CD14-positive monocyte (primary cell): ENCODE measurements around the gene GABRG3. TPM values are rescaled to one million over a fixed set of nuclear protein-coding genes. Genes with fewer than 3 reads are reported as not detected.

Experiments used
- DNase-seq, 3 donors: peaks; one replicate each; pipeline ENCODE4 v3.0.0-alpha.2; 2011 to 2022
- H2AFZ ChIP-seq: 2 replicates; pipeline ENCODE4 v1.6.0; 2012; ENCODE audit warnings: mild to moderate bottlenecking, low read depth, low read length, inconsistent platforms; ENCODE audit not compliant: insufficient read depth, poor library complexity, severe bottlenecking
- H3K27ac ChIP-seq, 2 donors: 1 replicate in 1 of 2; 2 replicates in 1 of 2; pipeline ENCODE4 v1.5.1; 2012 to 2013; ENCODE audit warnings: low read length in 2 of 2, control low read depth in 1 of 2, inconsistent platforms in 1 of 2, low read depth in 1 of 2, mild to moderate bottlenecking in 1 of 2
- H3K27me3 ChIP-seq, 2 donors: one replicate each; pipeline versions ENCODE4 v1.6.0 to v1.6.1; 2011 to 2013; ENCODE audit warnings: low read length in 2 of 2; ENCODE audit not compliant: control insufficient read depth in 2 of 2, insufficient read depth in 2 of 2
- H3K36me3 ChIP-seq, 2 donors: replicated peaks in 1 of 2; 1 replicate in 1 of 2; 2 replicates in 1 of 2; pipeline versions ENCODE4 v1.5.1 to v1.6.1; 2012 to 2013; ENCODE audit warnings: low read length in 2 of 2, control low read depth in 1 of 2, inconsistent platforms in 1 of 2, mild to moderate bottlenecking in 1 of 2; ENCODE audit not compliant: insufficient read depth in 2 of 2, control insufficient read depth in 1 of 2
- H3K4me1 ChIP-seq, 2 donors: 1 replicate in 1 of 2; 2 replicates in 1 of 2; pipeline versions ENCODE4 v1.5.1 to v1.6.1; 2012 to 2013; ENCODE audit warnings: low read length in 2 of 2, control low read depth in 1 of 2, inconsistent platforms in 1 of 2, mild to moderate bottlenecking in 1 of 2, moderate library complexity in 1 of 2; ENCODE audit not compliant: insufficient read depth in 2 of 2, control insufficient read depth in 1 of 2
- H3K4me2 ChIP-seq: replicated peaks from 2 replicates; pipeline ENCODE3; 2012; ENCODE audit warnings: low read length, moderate library complexity, mild to moderate bottlenecking; ENCODE audit not compliant: poor library complexity, severe bottlenecking; ENCODE audit errors: extremely low read depth
- H3K4me3 ChIP-seq, 3 experiments: fragments of 200-600 bp in 1 of 3; sonication (generic) in 1 of 3; replicated peaks in 1 of 3; 1 replicate in 2 of 3; 2 replicates in 1 of 3; pipeline ENCODE4 v1.5.1; 2011 to 2013; ENCODE audit warnings: low read length in 3 of 3, mild to moderate bottlenecking in 3 of 3, control low read depth in 2 of 3, low read depth in 2 of 3, inconsistent platforms in 1 of 3, moderate library complexity in 1 of 3
- H3K79me2 ChIP-seq: 2 replicates; pipeline ENCODE4 v1.6.0; 2012; ENCODE audit warnings: mild to moderate bottlenecking, control low read depth, inconsistent platforms, low read length, moderate library complexity; ENCODE audit not compliant: insufficient read depth
- H3K9ac ChIP-seq: 2 replicates; pipeline ENCODE4 v1.6.0; 2017; ENCODE audit warnings: low read length, mild to moderate bottlenecking; ENCODE audit not compliant: insufficient read depth, poor library complexity, severe bottlenecking
- H3K9me3 ChIP-seq, 2 donors: replicated peaks in 1 of 2; 1 replicate in 1 of 2; 2 replicates in 1 of 2; pipeline versions ENCODE4 v1.5.1 to v1.6.1; 2012 to 2013; ENCODE audit warnings: low read length in 2 of 2, control low read depth in 1 of 2; ENCODE audit not compliant: control insufficient read depth in 1 of 2, insufficient read depth in 1 of 2
- H4K20me1 ChIP-seq: 2 replicates; pipeline ENCODE4 v1.6.0; 2012; ENCODE audit warnings: mild to moderate bottlenecking, low read length, control low read depth, moderate library complexity; ENCODE audit not compliant: insufficient read depth
- H3K27ac Mint-ChIP-seq, 7 donors: one replicate each; pipeline ENCODE4 v1.8.0; 2020; ENCODE audit warnings: mild to moderate bottlenecking in 7 of 7, mixed read lengths in 7 of 7, moderate library complexity in 6 of 7, inconsistent platforms in 2 of 7
- H3K27me3 Mint-ChIP-seq, 3 donors: one replicate each; pipeline ENCODE4 v1.8.0; 2021 to 2022; ENCODE audit warnings: low read depth in 3 of 3, mild to moderate bottlenecking in 3 of 3, mixed read lengths in 3 of 3, moderate library complexity in 3 of 3, inconsistent platforms in 1 of 3
- H3K36me3 Mint-ChIP-seq, 2 donors: one replicate each; pipeline ENCODE4 v1.8.0; 2020; ENCODE audit warnings: mixed read lengths in 2 of 2, inconsistent platforms in 1 of 2, mild to moderate bottlenecking in 1 of 2
- H3K4me1 Mint-ChIP-seq: one replicate; pipeline ENCODE4 v1.8.0; 2020; ENCODE audit warnings: mild to moderate bottlenecking, mixed read lengths
- H3K4me3 Mint-ChIP-seq, 2 donors: one replicate each; pipeline ENCODE4 v1.8.0; 2020; ENCODE audit warnings: mild to moderate bottlenecking in 2 of 2, mixed read lengths in 2 of 2, moderate library complexity in 1 of 2
- H3K9me3 Mint-ChIP-seq, 7 donors: one replicate each; pipeline ENCODE4 v1.8.0; 2020 to 2022; ENCODE audit warnings: mixed read lengths in 7 of 7, mild to moderate bottlenecking in 6 of 7, moderate library complexity in 6 of 7, inconsistent platforms in 2 of 7
- CTCF ChIP-seq: fragments of 200-600 bp; IDR thresholded peaks from one replicate; pipeline ENCODE4 v1.8.0; 2022; ENCODE audit warnings: antibody characterized with exemption, mild to moderate bottlenecking
- WGBS: methylation state at CpG from one replicate; pipeline ENCODE4 v1.1.5; 2013; ENCODE audit warnings: missing lambda C conversion rate; ENCODE audit not compliant: insufficient coverage; 5-methylcytosine and 5-hydroxymethylcytosine counted together
- intact Hi-C, 2 donors: fragments of 100-400 bp; cut with micrococcal nuclease; formaldehyde crosslinking; loops; one replicate each; pipeline versions ENCODE4 v1.15.0 to v1.15.1; 2023
- polyA plus RNA-seq, 3 donors: library from polyadenylated mRNA; depleted of rRNA in 1 of 3; unstranded in 2 of 3; stranded (reverse) in 1 of 3; fragments of 300-500 nt in 2 of 3; fragments of >200 nt in 1 of 3; fragmentation: Illumina TruSeq in 2 of 3; gene quantifications; 1 replicate in 2 of 3; 2 replicates in 1 of 3; pipeline ENCODE4 v1.2.3, GENCODE V29; 2012 to 2021

GABRG3 gene
- polyA plus RNA-seq, 3 donors: not detected

- DNase-seq: no peak
- Mint-ChIP-seq H3K27me3 (peaks cover 0 to 4% (median 3%) of the 10 kb centered on the region in 3 donors), H3K36me3 (no peaks in the 10 kb centered on the region), H3K4me1 (no peaks in the 10 kb centered on the region), H3K27ac (no peak overlapping the region), H3K4me3 (no peak overlapping the region), H3K9me3 (peaks cover 0 to 7% (median 0%) of the 10 kb centered on the region in 7 donors)
- H3K36me3 ChIP-seq: no peaks in the 10 kb centered on the region
- intact Hi-C loops: no loop called here
- no peak overlapping the region for H3K4me2 ChIP-seq
- no peak overlapping the region for H2AFZ ChIP-seq
- TF ChIP-seq CTCF: no peak
- H3K27me3 ChIP-seq: no peaks in the 10 kb centered on the region
- no peaks in the 10 kb centered on the region for H4K20me1 ChIP-seq
- no peaks in the 10 kb centered on the region for H3K4me1 ChIP-seq
- H3K4me3 ChIP-seq: no peak overlapping the region
- no peak overlapping the region for H3K9ac ChIP-seq
- H3K9me3 ChIP-seq: peaks cover 15 to 29% of the 10 kb centered on the region in 2 donors
- no CpG with 5 or more reads among the region's 2 CpGs for WGBS
- H3K27ac ChIP-seq: no peak overlapping the region
- H3K79me2 ChIP-seq: no peaks in the 10 kb centered on the region
Measured at GRCh38 chr15:27353856-27354255, 382.9 kb downstream of the GABRG3 start.

DNA sequence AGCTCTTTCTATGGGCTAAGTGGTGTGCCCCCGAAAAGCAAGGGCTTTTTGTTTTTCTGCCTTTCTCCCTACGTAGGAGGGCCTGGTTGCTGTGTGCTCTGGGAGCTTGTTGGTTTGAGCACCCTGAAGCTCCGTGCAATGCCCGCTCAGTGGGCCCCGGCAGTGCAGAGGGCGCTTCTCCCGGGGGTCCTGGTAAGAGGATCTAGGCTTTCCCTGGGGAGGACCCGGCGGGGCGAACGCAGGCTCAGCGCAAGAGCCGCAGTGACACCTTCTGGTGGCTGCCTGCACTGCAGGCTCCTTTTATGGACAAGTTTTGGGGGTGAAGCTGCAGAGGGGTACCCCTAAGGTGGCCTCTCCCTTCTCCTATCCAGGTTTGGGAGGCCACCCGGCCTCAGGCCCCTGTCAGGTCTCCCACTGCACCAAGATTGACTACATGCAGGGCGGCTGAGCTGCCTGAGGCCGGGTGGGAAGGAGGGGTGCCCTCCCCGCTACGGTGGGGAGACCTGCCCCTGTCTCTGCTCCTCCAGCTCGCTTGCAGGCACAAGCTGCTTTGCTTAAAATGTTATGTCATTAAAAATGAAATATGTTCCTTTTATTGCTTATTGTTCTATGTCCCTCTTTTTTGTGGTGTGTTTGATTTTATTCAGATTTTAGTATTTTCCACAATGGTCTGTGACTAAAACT lies 387.9 kb downstream of the GABRG3 start:
- intact Hi-C loops: no loop called here
- Histone ChIP-seq H3K4me1 (no peaks in the 10 kb centered on the region), H3K79me2 (no peaks in the 10 kb centered on the region), H3K27me3 (no peaks in the 10 kb centered on the region), H3K4me3 (no peak overlapping the region), H4K20me1 (no peaks in the 10 kb centered on the region), H2AFZ (no peak overlapping the region), H3K36me3 (no peaks in the 10 kb centered on the region), H3K27ac (no peak overlapping the region), H3K4me2 (no peak overlapping the region), H3K9ac (no peak overlapping the region), H3K9me3 (peaks cover 0 to 2% of the 10 kb centered on the region in 2 donors)
- TF ChIP-seq CTCF: peak; percentile 35
- Mint-ChIP-seq H3K4me3 (no peak overlapping the region), H3K4me1 (no peaks in the 10 kb centered on the region), H3K9me3 (peaks cover 0 to 4% (median 0%) of the 10 kb centered on the region in 7 donors), H3K27me3 (peaks cover 0 to 3% (median 3%) of the 10 kb centered on the region in 3 donors), H3K36me3 (no peaks in the 10 kb centered on the region), H3K27ac (no peak overlapping the region)
- DNase-seq: no peak
- WGBS: 14% methylated on average over 11 of the region's 19 CpGs
